ENCODE measurements around the gene CCT6A.
A peak's percentile ranks its signal among the peaks of the same experiment; 100 is the strongest.
"Not testable (repeated sequence)": the region's sequence is repeated elsewhere in the genome, so short reads cannot be mapped to it uniquely, and the experiment has no call there.

Gene CCT6A

GRCh38 chr7:56105508-56105907, 53.9 kb downstream of the CCT6A start:
- no peak for DNase-seq

GRCh38 chr7:56106108-56107073, 54.8 kb downstream of the CCT6A start, which contains the start of gene CHCHD2:
Gene CHCHD2 (minus strand): TSS chr7:56106476. CDS start chr7:56106413, 63 bp downstream.
- peak; percentile 97 for DNase-seq

GRCh38 chr7:56107954-56108258, 56.3 kb downstream of the CCT6A start:
- DNase-seq, result no peak

GRCh38 chr7:56110611-56111010, 59.0 kb downstream of the CCT6A start:
- no peak for DNase-seq

- not testable (repeated sequence) for DNase-seq
Observed at GRCh38 chr7:56112244-56112643, 60.7 kb downstream of the CCT6A start.

All from DMS79 treated with DMSO at 0.1 percent for 48 hours (cell line).